ENCODE data around the gene RPS2.
"Not testable (repeated sequence)": the region's sequence is repeated elsewhere in the genome, so short reads cannot be mapped to it uniquely, and the experiment has no call there.

RPS2 gene

DNA sequence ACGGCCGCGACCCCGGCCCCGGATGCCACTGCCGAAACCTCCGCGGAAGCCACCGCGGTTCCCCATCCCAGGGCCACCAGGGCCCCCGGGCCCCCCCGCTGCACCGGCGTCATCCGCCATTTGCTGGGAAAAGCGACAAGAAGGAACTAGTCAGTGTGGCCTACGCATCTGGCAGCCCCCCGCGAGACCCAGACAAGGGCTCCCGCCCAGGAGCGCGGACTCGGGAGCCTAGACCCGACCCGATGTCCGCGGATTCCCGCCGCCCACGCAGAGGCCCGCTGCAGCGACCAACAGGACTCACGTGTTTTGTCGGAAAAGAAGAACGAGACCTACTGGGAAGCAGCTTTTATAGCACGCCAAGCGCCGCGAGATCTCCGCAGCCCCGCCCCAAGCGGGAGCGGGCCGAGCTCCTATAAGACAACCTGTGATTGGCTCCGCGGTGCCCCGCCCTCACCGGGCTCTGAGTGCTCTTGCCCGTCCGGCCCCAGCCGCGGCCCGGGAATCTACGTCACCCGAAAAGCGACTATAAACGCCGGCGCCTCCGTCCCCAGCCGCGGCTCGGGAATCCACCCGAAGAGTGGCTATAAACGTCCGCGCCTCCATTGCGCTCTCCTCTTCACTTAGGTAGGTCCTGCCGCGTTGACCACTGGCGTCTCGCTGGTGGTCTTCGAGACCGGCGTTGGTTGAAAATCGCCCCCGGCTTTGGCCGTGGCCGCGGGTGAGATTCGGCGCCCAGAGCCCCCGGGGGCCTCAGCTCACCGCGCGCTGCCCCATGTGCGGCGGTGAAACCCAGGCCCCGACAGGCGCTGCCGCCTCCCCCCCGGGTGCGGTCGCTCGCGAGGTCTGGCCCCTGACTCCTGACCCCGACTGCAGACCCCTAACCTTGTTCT, at the start of gene RPS2:
Gene RPS2 (minus strand): TSS at position 321 of the 890 bp plus-strand sequence. CDS start 201 bp downstream, at position 120.
- ATAC-seq (replicated peaks; ENCODE audit: extremely low read depth, poor library complexity, severe bottlenecking) (peak; percentile 92), DNase-seq (ENCODE audit: low spot score in 2 of 2) (peak; percentile 94 to 97)
- peaks cover 58% of the 10 kb centered on the region for H3K4me1 Mint-ChIP-seq
- no peaks in the 10 kb centered on the region for H3K27me3 Mint-ChIP-seq
- peaks cover 53% of the 10 kb centered on the region for H3K36me3 Mint-ChIP-seq (ENCODE audit: insufficient read depth)
- H3K27ac Mint-ChIP-seq (ENCODE audit: low read depth), result peak within 1 kb of the TSS; percentile 99
- H3K4me3 Mint-ChIP-seq, result peak within 1 kb of the TSS; percentile 94
- no peaks in the 10 kb centered on the region for H3K9me3 Mint-ChIP-seq

DNA sequence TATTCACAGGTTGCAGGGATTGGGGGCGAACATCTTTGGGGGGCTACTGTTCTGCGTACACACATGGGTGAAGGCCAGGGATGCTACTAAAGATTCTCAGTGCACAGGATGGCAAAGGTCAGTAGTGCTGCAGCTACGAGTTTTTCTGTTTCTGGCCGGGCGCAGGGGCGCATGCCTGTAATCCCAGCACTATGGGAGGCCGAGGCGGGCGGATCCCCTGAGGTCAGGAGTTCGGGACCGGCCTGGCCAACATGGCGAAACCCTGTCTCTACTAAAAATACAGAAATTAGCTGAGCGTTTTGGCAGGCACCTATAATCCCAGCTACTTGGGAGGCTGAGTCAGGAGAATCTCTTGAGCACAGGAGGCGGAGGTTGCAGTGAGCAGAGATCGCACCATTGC, 48.9 kb upstream of the RPS2 start:
- DNase-seq (ENCODE audit: low spot score in 2 of 2) (no peak), ATAC-seq (replicated peaks; ENCODE audit: extremely low read depth, poor library complexity, severe bottlenecking) (no peak)
- no peak overlapping the region for H3K27ac Mint-ChIP-seq (ENCODE audit: low read depth)
- peaks cover 3% of the 10 kb centered on the region for H3K36me3 Mint-ChIP-seq (ENCODE audit: insufficient read depth)
- H3K4me3 Mint-ChIP-seq, result no peak overlapping the region
- H3K9me3 Mint-ChIP-seq, result no peaks in the 10 kb centered on the region
- peaks cover 3% of the 10 kb centered on the region for H3K27me3 Mint-ChIP-seq
- peaks cover 10% of the 10 kb centered on the region for H3K4me1 Mint-ChIP-seq

DNA sequence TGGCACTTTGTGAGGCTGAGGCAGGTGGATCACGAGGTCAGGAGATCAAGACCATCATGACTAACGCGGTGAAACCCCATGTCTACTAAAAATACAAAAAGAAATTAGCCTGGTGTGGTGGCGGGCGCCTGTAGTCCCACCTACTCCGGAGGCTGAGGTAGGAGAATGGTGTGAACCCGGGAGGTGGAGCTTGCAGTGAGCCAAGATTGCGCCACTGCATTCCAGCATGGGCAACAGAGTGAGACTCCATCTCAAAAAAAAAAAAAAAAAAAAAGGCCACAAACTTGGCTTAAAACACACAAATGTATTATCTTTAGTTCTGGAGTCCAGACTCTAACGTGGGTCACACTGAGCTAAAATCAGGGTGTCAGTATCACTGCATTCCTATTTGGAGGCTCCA, 47.1 kb upstream of the RPS2 start:
- not testable (repeated sequence) for DNase-seq (ENCODE audit: low spot score in 2 of 2); ATAC-seq (replicated peaks; ENCODE audit: extremely low read depth, poor library complexity, severe bottlenecking); H3K36me3 Mint-ChIP-seq (ENCODE audit: insufficient read depth); H3K27ac Mint-ChIP-seq (ENCODE audit: low read depth); H3K4me3 Mint-ChIP-seq; H3K27me3 Mint-ChIP-seq; H3K9me3 Mint-ChIP-seq
- H3K4me1 Mint-ChIP-seq, result peaks cover 28% of the 10 kb centered on the region

DNA sequence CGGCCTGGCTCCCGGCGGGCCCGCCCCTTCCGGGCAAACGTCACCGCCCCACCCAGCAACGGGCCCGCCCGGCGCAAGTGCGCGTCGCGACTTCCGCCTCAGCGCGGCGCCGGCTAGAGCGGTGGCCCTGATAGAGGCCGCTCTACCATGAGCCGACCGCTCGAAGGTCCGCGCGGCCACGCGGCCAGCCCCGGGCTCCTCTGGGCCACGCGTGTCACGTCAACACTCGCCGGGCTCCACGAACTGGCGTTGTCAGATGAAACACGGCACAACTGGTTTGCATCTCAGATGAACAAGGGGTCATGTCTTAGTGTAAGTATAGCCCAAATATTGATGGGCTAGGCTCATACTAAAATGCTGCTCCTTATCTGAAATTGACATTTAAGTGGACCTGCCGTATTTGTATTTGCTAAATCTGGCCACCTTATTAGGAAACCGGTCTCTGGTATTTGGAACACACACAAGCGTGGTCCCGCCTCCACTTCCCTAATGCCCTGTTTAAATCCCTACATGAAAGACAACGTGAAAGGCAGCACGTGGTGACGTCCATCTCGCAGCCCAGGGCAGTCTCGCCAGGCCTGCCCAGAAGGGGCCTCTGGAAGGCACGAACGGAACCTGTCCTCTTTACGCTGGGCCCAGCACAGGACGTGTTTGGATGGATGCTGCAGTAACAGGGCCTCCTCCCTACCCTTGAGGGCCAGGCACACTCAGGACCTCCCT, 45.3 kb upstream of the RPS2 start, which contains the start of gene ZNF598:
Gene ZNF598 (minus strand): TSS at position 31 of the 720 bp plus-strand sequence.
- H3K4me1 Mint-ChIP-seq, result peaks cover 44% of the 10 kb centered on the region
- peak within 1 kb of the TSS; percentile 93 for H3K27ac Mint-ChIP-seq (ENCODE audit: low read depth)
- peak within 1 kb of the TSS; percentile 83 for H3K4me3 Mint-ChIP-seq
- no peaks in the 10 kb centered on the region for H3K27me3 Mint-ChIP-seq
- ATAC-seq (replicated peaks; ENCODE audit: extremely low read depth, poor library complexity, severe bottlenecking) (peak; percentile 93), DNase-seq (ENCODE audit: low spot score in 2 of 2) (peak; percentile 56 to 59)
- no peaks in the 10 kb centered on the region for H3K9me3 Mint-ChIP-seq
- H3K36me3 Mint-ChIP-seq (ENCODE audit: insufficient read depth), result peaks cover 7% of the 10 kb centered on the region

DNA sequence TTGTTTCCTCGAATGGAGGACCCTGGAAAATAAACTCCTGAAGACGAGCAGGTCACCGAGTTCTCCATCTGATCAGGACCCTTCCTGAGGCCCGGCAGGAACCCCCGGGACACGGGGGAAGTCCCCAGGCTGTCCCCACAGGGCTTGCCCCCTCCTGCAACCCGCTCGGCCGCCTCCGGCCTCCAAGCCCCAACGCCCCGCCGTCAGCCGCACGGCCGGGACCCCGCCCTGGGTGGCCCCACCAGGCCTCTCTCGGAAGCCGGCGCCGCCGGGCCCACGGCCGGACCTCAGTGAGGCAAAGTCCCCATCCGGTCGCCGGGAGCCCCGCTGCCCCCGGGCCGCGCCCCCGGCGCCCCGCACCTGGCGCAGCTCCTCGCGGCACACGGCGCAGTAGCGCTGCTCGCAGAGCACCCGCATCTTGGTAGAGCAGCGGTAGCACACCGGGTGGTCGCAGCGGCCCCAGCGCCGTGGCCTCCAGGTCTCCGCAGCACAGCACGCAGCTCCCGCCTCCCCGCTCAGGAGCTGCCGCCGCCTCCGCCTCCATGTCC, 44.6 kb upstream of the RPS2 start:
- no peaks in the 10 kb centered on the region for H3K9me3 Mint-ChIP-seq
- no peaks in the 10 kb centered on the region for H3K27me3 Mint-ChIP-seq
- H3K4me1 Mint-ChIP-seq, result peaks cover 48% of the 10 kb centered on the region
- peaks cover 7% of the 10 kb centered on the region for H3K36me3 Mint-ChIP-seq (ENCODE audit: insufficient read depth)
- ATAC-seq (replicated peaks; ENCODE audit: extremely low read depth, poor library complexity, severe bottlenecking), result peak; percentile 55
- peak overlapping the region; percentile 81 for H3K27ac Mint-ChIP-seq (ENCODE audit: low read depth)
- DNase-seq (ENCODE audit: low spot score in 2 of 2), result no peak
- peak overlapping the region; percentile 83 for H3K4me3 Mint-ChIP-seq

DNA sequence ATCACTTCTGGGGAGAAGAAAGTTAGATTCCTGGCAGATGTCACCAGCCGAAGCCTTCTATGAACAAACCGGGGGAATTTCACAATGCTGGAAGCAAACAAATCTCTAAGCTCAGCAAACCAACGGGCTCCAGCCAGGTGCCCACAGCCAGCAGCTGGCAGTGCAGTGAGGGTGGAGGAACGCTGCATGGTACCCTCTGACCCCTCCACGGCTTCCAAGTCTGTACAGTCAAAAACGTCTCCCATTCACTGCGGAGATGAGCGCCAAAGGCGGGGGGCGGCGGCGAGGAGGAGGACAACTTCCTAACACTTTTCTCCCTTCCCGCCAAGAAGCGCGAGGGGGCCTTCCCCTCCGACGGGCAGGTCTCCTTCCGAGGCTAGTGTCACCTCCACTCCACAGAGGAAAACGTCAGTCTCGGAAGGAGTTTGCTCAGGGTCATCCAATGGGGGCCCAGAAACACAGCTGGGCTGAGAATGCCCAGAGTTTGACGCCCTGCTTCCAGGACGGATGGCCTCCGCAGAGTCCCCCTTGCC, 44.1 kb upstream of the RPS2 start:
- Mint-ChIP-seq H3K27ac (ENCODE audit: low read depth) (peak overlapping the region; percentile 81), H3K4me3 (peak overlapping the region; percentile 83), H3K27me3 (no peaks in the 10 kb centered on the region), H3K36me3 (ENCODE audit: insufficient read depth) (peaks cover 8% of the 10 kb centered on the region), H3K4me1 (peaks cover 48% of the 10 kb centered on the region), H3K9me3 (no peaks in the 10 kb centered on the region)
- ATAC-seq (replicated peaks; ENCODE audit: extremely low read depth, poor library complexity, severe bottlenecking), result no peak
- no peak for DNase-seq (ENCODE audit: low spot score in 2 of 2)

DNA sequence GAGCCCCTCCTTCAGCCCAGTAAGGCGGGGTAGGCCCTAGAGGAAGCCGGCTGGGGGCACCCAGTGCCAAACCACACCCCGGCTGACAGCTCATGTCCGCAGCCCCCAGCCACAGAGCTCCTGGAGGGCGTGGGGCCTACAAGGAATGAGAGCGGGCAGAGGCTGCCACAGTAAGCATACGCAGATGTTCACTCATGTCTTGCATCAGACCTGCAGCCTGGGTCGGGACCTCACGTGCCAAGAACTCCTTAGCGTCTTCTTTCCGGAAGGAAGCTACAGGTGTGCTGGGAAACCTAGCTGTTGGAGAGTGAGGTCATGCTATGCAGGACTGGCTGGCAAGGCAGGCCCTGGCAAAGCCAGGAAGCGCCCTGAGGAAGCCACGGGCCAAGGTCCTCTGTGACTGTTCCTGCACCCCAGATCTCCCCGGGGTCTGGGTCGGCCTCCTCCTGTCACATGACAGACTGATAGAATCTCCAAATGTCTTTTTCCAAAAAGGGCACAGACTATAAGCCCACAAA, 43.4 kb upstream of the RPS2 start:
- H3K4me3 Mint-ChIP-seq, result peak overlapping the region; percentile 83
- DNase-seq (ENCODE audit: low spot score in 2 of 2) (no peak), ATAC-seq (replicated peaks; ENCODE audit: extremely low read depth, poor library complexity, severe bottlenecking) (no peak)
- H3K27ac Mint-ChIP-seq (ENCODE audit: low read depth), result peak overlapping the region; percentile 81
- H3K9me3 Mint-ChIP-seq, result no peaks in the 10 kb centered on the region
- H3K27me3 Mint-ChIP-seq, result no peaks in the 10 kb centered on the region
- H3K36me3 Mint-ChIP-seq (ENCODE audit: insufficient read depth), result peaks cover 8% of the 10 kb centered on the region
- peaks cover 48% of the 10 kb centered on the region for H3K4me1 Mint-ChIP-seq

DNA sequence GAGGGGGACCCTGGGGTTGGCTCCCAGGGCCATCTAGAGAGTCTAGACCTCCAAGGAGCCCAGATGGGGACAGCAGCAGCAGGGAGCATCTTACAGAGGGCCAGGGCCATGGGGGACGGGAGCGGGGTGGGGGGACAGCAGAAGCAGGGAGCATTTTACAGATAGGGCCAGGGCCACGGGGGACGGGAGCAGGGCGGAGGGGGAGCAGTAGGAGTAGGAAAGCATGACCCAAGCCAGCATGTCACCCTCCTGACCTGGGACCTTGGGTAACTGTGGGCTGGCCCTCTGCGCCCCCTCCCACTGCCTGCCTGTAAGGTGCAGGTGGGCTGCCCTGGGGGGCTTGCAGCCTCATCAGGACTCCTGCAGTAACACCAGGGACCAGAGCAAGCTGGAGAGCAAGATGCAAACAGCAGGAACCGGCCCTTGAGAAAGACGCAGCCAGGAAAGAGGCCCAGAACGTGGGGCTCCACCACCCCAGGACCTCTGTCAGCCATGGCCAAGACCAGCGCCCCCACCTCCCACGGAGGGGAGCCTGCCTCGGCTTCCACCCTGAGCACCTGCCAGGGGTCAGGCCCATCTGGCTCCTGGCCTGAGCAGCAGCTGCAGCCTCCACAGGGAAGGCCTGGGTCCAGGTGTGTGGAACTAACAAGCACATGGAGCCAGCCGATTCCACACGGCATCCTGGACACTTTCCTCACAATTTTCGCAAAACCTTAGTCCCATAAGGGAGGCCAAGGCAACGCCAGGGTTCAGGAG, 42.6 kb upstream of the RPS2 start:
- Mint-ChIP-seq H3K27me3 (no peaks in the 10 kb centered on the region), H3K4me3 (peak overlapping the region; percentile 83), H3K27ac (ENCODE audit: low read depth) (peak overlapping the region; percentile 81), H3K36me3 (ENCODE audit: insufficient read depth) (peaks cover 10% of the 10 kb centered on the region), H3K4me1 (peaks cover 48% of the 10 kb centered on the region), H3K9me3 (no peaks in the 10 kb centered on the region)
- DNase-seq (ENCODE audit: low spot score in 2 of 2), result no peak
- no peak for ATAC-seq (replicated peaks; ENCODE audit: extremely low read depth, poor library complexity, severe bottlenecking)

DNA sequence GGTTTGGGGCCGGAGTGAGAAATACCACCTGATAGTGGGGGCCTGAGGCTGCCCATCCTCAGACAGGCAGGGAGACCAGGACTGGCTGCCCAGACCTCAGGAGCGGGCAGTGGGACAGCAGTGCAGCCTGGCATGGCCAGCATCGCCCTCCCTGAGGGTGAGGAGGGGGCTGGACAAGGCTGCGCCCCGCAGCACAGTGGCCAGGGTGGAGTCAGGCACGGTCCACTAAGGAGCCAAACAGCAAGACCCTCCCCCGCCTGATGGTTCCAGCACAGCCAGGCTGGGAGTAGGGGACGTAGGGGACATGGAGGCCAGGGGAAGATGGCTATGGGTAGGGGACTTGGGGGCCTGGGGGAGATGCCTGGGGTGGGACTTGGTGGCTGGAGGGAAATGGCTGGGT, 41.7 kb upstream of the RPS2 start:
- DNase-seq (ENCODE audit: low spot score in 2 of 2), result no peak
- ATAC-seq (replicated peaks; ENCODE audit: extremely low read depth, poor library complexity, severe bottlenecking), result no peak
- Mint-ChIP-seq H3K27ac (ENCODE audit: low read depth) (peak overlapping the region; percentile 58), H3K4me3 (peak overlapping the region; percentile 83), H3K27me3 (no peaks in the 10 kb centered on the region), H3K4me1 (peaks cover 48% of the 10 kb centered on the region), H3K9me3 (no peaks in the 10 kb centered on the region), H3K36me3 (ENCODE audit: insufficient read depth) (peaks cover 14% of the 10 kb centered on the region)

DNA sequence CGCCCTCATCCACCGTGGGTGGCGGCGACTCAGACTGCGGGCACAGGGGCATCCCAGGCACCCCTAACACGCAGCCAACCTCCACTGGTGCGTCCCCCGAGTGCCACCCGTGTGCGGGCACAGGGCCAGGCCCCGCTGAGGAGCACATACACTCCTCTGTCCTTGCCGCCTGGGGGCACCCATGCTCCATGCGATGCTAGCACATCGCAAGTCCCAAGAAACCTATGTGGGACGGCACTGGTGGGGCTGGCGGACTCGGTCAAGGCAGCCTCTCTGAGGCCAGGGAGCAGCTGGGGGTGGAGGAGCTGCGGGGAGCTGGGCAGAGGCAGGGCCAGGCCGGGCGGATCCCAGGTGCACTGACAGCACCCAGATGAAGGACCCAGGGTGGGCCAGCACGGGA, 41.0 kb upstream of the RPS2 start:
- DNase-seq (ENCODE audit: low spot score in 2 of 2) (no peak), ATAC-seq (replicated peaks; ENCODE audit: extremely low read depth, poor library complexity, severe bottlenecking) (no peak)
- Mint-ChIP-seq H3K9me3 (no peaks in the 10 kb centered on the region), H3K27ac (ENCODE audit: low read depth) (peak overlapping the region; percentile 58), H3K36me3 (ENCODE audit: insufficient read depth) (peaks cover 18% of the 10 kb centered on the region), H3K4me3 (peak overlapping the region; percentile 4), H3K4me1 (peaks cover 48% of the 10 kb centered on the region), H3K27me3 (no peaks in the 10 kb centered on the region)

DNA sequence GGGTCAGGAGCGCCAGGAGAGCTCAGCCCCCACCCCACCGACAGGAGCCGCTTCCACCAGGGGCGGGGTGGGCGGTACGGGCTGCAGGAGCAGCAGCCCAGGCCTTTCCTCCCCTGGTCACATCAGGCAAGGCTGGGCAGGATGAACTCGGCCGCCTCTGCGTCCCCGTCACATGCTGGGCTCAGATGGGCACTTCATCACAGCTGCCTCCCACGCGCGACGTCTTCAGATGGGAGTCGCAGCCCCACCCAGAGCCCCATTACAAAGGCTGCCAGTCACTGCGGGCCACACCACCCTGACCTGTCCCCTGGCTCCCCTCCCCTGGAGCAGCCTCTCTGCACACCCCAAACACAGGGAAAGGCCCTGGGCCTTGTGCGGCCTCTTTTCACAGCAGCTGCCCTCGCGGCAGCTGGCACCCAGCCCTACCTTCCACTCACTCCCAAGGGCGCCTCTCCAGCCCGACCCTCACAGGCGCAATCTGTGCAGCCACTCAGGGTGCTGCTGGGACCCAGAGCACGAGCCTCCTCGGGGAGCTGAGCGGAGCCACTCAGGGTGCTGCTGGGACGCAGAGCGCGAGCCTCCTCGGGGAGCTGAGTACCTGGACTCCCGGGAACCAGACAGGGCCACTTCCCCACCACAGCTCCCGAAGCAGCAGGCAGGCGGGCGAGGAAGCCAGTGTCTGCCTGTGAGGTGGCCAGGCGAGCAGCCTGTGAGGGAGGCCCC, 40.3 kb upstream of the RPS2 start:
- H3K36me3 Mint-ChIP-seq (ENCODE audit: insufficient read depth), result peaks cover 16% of the 10 kb centered on the region
- no peak for ATAC-seq (replicated peaks; ENCODE audit: extremely low read depth, poor library complexity, severe bottlenecking)
- H3K27me3 Mint-ChIP-seq, result no peaks in the 10 kb centered on the region
- H3K27ac Mint-ChIP-seq (ENCODE audit: low read depth), result no peak overlapping the region
- peaks cover 43% of the 10 kb centered on the region for H3K4me1 Mint-ChIP-seq
- H3K9me3 Mint-ChIP-seq, result no peaks in the 10 kb centered on the region
- peak overlapping the region; percentile 23 for H3K4me3 Mint-ChIP-seq
- no peak for DNase-seq (ENCODE audit: low spot score in 2 of 2)

Data from central memory CD8-positive, alpha-beta T cell (primary cell).